ENCODE results near the gene HCN2.
A peak's percentile ranks its signal among the peaks of the same experiment; 100 is the strongest.

Gene HCN2

DNA sequence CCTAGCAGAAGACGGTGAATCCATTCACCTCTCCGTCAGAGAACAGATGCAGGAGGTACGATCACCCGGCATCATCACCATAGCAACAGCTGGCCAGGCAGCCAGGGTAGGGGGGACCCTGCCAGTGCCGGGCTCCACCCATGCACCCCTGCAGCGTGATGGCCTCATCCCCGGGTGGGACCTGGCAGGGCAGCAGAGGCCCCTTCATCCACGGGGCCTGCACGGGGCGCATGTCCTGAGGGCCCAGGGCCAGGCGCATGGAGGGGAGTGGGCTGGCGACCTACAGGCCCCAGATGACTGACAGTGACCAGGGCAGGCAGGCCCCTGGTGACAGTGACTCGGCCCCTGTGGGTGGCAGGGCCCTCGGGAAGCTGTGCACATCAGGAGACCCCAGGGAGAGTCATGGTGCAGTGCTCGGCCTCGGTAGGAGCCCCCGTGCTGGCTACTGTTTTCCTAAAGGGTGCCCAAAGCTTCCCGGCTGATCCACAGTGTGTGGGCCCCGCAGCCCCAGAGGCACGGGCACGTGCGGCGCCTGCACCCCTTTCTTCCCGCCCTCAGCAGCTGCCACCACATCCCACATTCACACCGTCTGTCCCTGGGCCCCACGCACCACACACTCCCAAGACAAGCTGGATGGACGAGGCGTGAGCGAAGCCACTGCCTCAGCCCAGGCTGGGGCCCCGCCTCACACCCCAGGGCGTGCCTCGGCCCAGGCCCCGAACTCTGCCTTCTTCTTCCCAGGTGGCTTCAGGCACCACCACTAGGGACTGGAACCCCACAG lies 68.6 kb downstream of the HCN2 start:
- Mint-ChIP-seq H3K4me3 (no peak overlapping the region), H3K9me3 (no peaks in the 10 kb centered on the region), H3K27ac (no peak overlapping the region), H3K4me1 (ENCODE audit: low read depth) (peaks cover 10% of the 10 kb centered on the region), H3K27me3 (ENCODE audit: low read depth) (no peaks in the 10 kb centered on the region), H3K36me3 (ENCODE audit: low read depth) (peaks cover 32% of the 10 kb centered on the region)
- DNase-seq (ENCODE audit: low spot score) = no peak

DNA sequence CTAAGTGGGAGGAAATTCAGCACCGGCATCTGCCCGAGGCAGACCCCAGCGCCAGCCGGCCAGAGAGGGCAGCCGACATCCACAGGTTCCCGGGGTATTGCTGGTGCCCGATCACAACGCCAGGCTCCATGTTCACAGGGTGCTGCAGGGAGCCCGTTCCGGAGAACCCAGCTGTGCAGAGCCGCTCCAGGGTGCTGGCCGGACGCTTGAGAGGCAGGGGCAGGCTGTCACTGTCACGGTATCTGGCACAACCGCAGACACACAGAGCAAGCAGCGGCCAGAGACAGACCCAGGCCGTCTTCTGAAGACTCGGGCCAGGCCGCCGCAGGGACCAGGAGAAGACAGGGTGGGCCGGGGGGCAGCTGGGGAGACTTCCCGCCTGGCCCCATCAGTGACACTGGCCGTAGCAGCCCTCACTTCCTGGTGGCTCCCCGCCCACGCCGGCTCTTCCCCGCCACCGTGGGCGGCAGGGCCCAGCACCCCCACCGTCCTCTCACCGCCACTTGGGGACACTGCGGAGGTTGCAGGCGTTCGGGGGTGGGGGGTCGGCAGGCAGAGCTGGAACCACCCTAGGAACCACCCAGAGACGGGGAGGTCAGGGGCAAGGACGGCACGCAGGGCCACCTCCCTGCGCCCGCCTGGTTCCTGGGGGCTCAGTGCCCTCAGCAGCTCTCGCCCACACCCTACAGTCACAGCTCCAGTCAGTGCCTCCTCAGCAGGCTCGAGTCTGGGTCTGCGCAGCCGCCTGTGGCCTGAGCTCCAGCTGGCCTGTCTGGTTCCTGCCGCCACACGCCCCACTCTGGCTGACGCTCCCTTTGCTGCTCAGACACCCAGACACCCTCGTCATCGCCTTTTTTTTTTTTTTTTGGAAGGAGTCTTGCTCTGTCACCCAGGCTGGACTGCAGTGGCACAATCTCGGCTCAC lies 69.5 kb downstream of the HCN2 start:
- Mint-ChIP-seq H3K36me3 (ENCODE audit: low read depth) (peaks cover 30% of the 10 kb centered on the region), H3K9me3 (no peaks in the 10 kb centered on the region), H3K4me1 (ENCODE audit: low read depth) (peaks cover 14% of the 10 kb centered on the region), H3K27me3 (ENCODE audit: low read depth) (no peaks in the 10 kb centered on the region), H3K4me3 (peak overlapping the region; percentile 95), H3K27ac (no peak overlapping the region)
- DNase-seq (ENCODE audit: low spot score) = no peak

DNA sequence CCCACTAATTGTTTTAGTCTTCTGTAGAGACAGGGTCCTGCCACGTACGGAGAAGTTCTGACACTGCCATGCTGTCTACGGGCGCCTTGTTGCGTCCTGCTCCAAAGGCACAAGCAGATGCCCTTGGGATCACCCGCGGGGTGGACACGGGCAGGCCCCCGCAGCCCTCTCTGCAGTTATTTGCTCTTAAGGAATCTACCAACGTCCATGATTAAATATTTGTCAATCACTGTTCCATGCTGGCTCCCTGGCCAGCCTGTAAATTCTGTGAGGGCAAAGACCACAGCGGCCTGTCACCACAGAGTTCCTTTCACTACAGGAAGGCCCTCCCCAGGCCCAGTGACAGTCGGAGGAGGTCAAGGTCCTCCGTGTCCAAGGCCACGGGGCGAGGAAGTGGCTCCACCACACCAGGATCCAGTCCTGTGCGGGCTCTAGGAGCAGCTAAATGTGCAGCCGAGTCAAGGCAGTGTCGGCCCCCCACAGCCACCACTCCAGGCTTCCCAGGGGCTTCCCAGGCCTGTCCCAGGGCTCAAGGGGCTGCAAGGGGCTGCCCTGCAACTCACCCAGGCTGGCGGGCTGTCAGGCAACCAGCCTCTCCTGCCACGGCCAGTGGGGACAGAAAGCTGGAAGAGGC lies 71.2 kb downstream of the HCN2 start:
- H3K36me3 Mint-ChIP-seq (ENCODE audit: low read depth) = peaks cover 19% of the 10 kb centered on the region

DNA sequence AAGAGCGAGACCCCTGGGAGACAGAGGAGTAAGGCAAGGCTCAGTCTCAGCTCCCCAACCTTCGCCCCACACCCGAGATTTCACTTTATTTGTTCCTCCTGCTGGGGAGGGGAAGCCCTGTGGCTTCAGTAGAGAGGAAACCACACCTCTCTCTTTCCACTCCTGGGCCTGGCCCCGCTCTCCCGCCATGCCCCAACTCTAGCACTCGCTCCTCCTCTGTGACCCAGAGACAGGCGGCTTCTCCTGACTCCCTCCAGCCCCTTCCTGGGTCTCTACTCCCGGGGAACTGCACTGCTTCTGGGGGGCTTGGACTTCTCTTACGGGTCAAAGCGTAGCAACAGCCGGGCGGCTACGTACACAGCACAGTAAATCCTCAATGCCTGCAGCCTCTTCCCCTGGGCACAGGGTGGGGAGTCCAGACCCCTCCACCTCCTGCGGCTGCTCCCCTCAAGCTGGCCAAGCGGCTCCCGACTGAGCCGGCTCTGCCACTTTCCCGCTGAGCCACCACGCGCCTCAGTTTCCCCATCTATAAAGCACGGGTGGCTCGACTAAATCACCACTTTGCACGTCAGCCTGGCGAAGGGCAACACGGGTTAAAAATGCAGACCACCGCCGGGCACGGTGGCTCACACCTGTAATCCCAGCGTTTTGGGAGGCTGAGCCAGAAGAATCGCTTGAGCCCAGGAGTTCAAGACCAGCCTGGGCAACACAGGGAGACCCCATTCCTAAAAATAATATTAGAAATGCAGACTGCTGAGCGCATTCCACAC lies 71.9 kb downstream of the HCN2 start:
- H3K27me3 Mint-ChIP-seq (ENCODE audit: low read depth) = no peaks in the 10 kb centered on the region
- H3K27ac Mint-ChIP-seq = peak overlapping the region; percentile 95
- H3K9me3 Mint-ChIP-seq = no peaks in the 10 kb centered on the region
- peaks cover 12% of the 10 kb centered on the region for H3K4me1 Mint-ChIP-seq (ENCODE audit: low read depth)
- peak overlapping the region; percentile 95 for H3K4me3 Mint-ChIP-seq
- peaks cover 14% of the 10 kb centered on the region for H3K36me3 Mint-ChIP-seq (ENCODE audit: low read depth)
- peak; percentile 61 for DNase-seq (ENCODE audit: low spot score)

More for the DNA sequence above, 71.2 kb downstream of the HCN2 start:
- H3K4me1 Mint-ChIP-seq (ENCODE audit: low read depth) = peaks cover 14% of the 10 kb centered on the region
- H3K27me3 Mint-ChIP-seq (ENCODE audit: low read depth) = no peaks in the 10 kb centered on the region
- DNase-seq (ENCODE audit: low spot score) = no peak
- H3K4me3 Mint-ChIP-seq = peak overlapping the region; percentile 95
- no peaks in the 10 kb centered on the region for H3K9me3 Mint-ChIP-seq
- peak overlapping the region; percentile 95 for H3K27ac Mint-ChIP-seq

DNA sequence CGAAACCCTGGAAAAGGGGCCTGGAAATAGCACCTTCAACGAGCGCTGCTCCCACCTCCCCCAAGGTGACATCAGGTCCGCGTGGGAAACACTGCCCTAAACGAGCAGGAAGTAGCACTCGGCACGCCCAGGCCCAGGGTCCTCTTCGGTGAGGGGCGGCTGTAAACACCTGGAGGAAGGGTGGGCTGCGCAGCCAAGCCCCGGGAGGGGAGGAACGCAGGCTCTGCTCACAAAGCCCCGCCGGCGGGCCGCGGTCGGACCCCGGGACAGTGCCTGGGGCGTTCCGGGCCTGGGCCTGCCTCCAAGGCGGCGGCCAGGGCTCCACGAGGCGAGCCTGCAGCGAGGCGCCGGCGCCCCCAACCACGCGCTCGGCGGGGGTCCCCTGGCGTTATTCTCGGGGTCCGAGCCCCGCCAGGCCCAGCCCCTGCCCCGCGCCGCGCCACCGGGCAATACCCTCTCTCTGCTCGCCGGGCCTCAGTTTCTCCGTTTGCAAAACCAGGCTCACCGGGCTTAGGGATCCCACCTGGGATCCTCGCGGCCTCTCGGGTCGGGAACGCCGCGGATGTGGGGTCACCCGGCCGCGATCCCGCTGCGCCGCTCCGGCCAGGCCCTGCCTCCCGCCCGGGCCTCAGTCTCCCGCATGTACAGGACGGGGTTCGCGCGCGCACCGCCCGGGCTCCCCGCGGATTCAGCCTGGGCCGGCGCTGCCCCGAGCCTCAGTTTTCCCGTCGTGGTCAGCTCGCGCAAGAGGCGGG lies 72.7 kb downstream of the HCN2 start:
- DNase-seq (ENCODE audit: low spot score) = peak; percentile 69
- peak overlapping the region; percentile 95 for H3K4me3 Mint-ChIP-seq
- H3K27me3 Mint-ChIP-seq (ENCODE audit: low read depth) = no peaks in the 10 kb centered on the region
- H3K36me3 Mint-ChIP-seq (ENCODE audit: low read depth) = peaks cover 14% of the 10 kb centered on the region
- H3K9me3 Mint-ChIP-seq = no peaks in the 10 kb centered on the region
- H3K27ac Mint-ChIP-seq = peak overlapping the region; percentile 95
- peaks cover 12% of the 10 kb centered on the region for H3K4me1 Mint-ChIP-seq (ENCODE audit: low read depth)

DNA sequence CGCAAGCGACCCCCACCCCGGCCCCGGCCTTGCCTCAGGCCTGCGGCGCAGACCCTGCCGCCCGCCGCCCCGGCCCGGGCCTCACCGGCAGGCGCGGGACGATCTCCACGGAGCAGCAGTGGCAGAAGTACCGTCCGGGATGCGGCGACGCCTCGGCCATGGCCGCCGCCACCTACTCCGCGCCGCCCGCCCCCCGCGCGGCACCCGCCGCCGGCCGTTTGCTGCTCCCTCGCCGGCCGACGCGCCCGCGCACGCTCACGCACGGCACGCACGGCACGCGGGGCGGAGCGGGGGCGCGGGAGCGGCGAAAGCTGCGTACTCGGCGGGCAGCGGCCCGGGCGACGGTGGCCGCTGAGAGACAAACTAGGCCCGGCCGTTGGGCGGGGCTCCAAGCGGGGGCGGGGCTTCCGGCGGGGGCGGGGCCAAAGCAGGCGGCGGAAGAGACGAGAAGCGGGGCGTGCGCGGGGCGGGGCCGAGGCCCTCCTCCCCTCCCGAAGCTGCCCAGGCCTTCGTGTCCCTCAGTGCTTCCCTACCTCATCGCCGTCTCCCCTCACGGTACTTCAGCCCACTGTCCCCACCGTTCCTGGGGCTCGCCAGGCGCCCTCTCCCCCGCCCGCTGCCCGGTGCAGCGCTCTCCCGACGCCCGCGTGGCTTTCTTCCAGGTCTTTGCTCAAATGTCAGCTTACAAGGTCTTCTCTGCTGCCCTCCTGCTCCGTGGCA lies 73.4 kb downstream of the HCN2 start, which contains the start of gene RNF126:
TSS of gene RNF126 (minus strand) at position 253 of the 720 bp plus-strand sequence. CDS start at position 160, 93 bp downstream.
- Mint-ChIP-seq H3K4me3 (peak within 1 kb of the TSS; percentile 95), H3K9me3 (no peaks in the 10 kb centered on the region), H3K27ac (peak within 1 kb of the TSS; percentile 95), H3K4me1 (ENCODE audit: low read depth) (peaks cover 12% of the 10 kb centered on the region), H3K36me3 (ENCODE audit: low read depth) (peaks cover 14% of the 10 kb centered on the region), H3K27me3 (ENCODE audit: low read depth) (peaks cover 2% of the 10 kb centered on the region)
- peak; percentile 89 for DNase-seq (ENCODE audit: low spot score)

GRCh38 chr19:663682-664117 lies 74.0 kb downstream of the HCN2 start:
- Mint-ChIP-seq H3K4me3 (peak overlapping the region; percentile 84), H3K36me3 (ENCODE audit: low read depth) (peaks cover 14% of the 10 kb centered on the region), H3K27ac (peak overlapping the region; percentile 86), H3K4me1 (ENCODE audit: low read depth) (peaks cover 12% of the 10 kb centered on the region), H3K27me3 (ENCODE audit: low read depth) (peaks cover 5% of the 10 kb centered on the region), H3K9me3 (no peaks in the 10 kb centered on the region)
- no peak for DNase-seq (ENCODE audit: low spot score)

DNA sequence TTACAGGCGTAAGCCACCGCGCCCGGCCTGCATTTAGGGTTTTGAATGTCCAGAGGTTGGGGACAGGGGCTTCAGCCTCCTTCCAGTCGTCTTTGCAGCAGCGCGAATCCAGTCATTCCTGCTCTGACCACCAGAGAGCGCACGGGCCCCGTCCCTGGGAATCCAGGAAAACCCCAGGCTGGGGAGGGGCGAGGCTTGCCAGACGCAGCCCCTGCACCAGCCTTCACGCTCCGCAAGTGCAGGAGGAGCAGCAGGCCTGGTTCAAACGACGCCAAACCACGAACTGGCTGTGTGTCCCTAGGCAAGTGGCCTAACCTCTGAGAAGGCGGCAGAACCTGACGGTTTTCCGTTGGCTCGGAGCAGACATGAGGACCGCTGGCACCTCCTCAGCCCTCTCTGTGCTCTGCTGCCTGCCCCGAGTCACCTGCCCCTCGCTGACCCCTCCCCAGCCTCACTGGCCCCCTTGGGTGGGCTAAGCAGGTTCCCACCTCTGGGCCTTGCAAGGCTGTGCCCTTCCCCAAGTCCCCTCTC lies 75.3 kb downstream of the HCN2 start:
- DNase-seq (ENCODE audit: low spot score) = peak; percentile 78
- H3K4me3 Mint-ChIP-seq = peak overlapping the region; percentile 18
- H3K27me3 Mint-ChIP-seq (ENCODE audit: low read depth) = peaks cover 8% of the 10 kb centered on the region
- peak overlapping the region; percentile 60 for H3K27ac Mint-ChIP-seq
- peaks cover 12% of the 10 kb centered on the region for H3K4me1 Mint-ChIP-seq (ENCODE audit: low read depth)
- peaks cover 14% of the 10 kb centered on the region for H3K36me3 Mint-ChIP-seq (ENCODE audit: low read depth)
- no peaks in the 10 kb centered on the region for H3K9me3 Mint-ChIP-seq

All from T-helper 2 cell treated with Interferon-gamma antibody and Interleukin-4, amounts not matched to agents 5 μg/mL and 100 μg/mL, for 36 hours (primary cell).